Measurements from ENCODE around the gene NXPE4.
"Not testable (repeated sequence)": the region's sequence is repeated elsewhere in the genome, so short reads cannot be mapped to it uniquely, and the experiment has no call there.

- TF ChIP-seq, protein P1, sequence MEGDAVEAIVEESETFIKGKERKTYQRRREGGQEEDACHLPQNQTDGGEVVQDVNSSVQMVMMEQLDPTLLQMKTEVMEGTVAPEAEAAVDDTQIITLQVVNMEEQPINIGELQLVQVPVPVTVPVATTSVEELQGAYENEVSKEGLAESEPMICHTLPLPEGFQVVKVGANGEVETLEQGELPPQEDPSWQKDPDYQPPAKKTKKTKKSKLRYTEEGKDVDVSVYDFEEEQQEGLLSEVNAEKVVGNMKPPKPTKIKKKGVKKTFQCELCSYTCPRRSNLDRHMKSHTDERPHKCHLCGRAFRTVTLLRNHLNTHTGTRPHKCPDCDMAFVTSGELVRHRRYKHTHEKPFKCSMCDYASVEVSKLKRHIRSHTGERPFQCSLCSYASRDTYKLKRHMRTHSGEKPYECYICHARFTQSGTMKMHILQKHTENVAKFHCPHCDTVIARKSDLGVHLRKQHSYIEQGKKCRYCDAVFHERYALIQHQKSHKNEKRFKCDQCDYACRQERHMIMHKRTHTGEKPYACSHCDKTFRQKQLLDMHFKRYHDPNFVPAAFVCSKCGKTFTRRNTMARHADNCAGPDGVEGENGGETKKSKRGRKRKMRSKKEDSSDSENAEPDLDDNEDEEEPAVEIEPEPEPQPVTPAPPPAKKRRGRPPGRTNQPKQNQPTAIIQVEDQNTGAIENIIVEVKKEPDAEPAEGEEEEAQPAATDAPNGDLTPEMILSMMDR (IDR thresholded peaks at IDR 0.05) = not testable (repeated sequence)
- TF ChIP-seq POLR2A (IDR thresholded peaks at IDR 0.05) = not testable (repeated sequence)
These were observed 35.9 kb upstream of the NXPE4 start for GRCh38 chr11:114631445-114631965.

Measured in suprapubic skin (tissue), 3 donors.